HG02970 (cell line): ENCODE data around the gene PLAAT3.
"Not testable (repeated sequence)": the region's sequence is repeated elsewhere in the genome, so short reads cannot be mapped to it uniquely, and the experiment has no call there.

Source experiments
- ATAC-seq: cut with Tn5 transposase; IDR thresholded peaks from one replicate; pipeline ENCODE4 v1.9.1; 2021; ENCODE audit warnings: mild to moderate bottlenecking, moderate library complexity, moderate number of reproducible peaks; ENCODE audit not compliant: unreplicated experiment, low FRiP score

PLAAT3 gene

GRCh38 chr11:63614136-63614671, at the start of gene PLAAT3:
Gene PLAAT3 (minus strand): TSS chr11:63614433. CDS start chr11:63614014, 419 bp downstream.
- ATAC-seq, result no peak

DNA sequence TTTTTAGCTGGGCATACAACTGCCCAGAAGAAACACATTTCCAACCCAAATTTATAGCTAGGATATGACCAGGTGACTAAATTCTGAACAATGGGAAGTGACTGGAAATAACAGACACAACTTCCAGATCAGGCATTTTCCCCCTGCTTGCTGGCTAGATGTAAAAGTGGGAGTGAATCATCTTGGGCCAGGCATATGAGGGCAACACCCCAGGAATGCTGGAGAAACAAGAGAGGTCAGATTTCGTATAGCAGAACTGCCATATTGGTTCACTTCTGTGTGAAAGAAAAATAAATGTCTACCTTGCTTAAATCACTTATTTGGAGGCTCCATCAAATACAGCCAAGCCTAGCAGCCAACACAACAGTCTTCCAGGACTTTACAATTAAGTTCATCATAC, 49.6 kb upstream of the PLAAT3 start:
- ATAC-seq, result no peak

- no peak for ATAC-seq
Observed at GRCh38 chr11:63660972-63661371, 46.7 kb upstream of the PLAAT3 start.

DNA sequence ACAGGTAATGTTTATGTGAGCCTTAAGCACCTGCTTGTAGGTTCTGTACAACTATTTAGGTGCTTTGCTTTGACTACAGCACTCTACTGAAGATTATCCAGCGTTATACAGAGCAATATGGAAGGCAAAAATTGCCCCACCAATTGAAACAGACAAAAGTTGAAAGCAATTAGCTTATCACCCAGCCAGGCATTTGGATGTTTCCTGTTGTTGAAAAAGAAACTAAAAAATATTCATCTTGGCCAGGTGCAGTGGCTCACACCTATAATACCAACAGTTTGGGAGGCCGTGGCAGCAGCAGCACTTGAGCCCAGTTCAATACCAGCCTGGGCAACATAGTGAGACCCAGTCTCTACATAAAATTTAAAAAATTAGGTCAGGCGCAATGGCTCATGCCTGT, 38.4 kb upstream of the PLAAT3 start:
- ATAC-seq, result no peak

DNA sequence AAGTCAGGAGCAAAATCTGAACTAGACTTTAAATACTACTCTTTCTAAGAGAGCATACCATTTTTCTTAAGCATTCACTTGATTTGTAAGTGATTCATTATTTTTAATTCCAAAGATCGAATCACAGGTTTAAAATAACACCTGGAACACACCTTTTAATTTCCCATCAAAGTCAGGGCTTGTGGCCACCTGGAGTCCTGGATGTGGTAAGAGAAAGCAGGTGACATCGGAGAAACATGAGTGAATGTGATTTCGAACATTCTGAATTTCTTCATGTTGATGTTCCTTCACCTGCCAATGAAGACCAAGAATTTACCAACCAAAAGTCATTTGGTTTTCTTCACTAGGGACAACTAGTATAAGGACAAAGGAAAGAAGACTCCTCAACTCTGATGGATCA, 29.0 kb upstream of the PLAAT3 start:
- ATAC-seq, result no peak

DNA sequence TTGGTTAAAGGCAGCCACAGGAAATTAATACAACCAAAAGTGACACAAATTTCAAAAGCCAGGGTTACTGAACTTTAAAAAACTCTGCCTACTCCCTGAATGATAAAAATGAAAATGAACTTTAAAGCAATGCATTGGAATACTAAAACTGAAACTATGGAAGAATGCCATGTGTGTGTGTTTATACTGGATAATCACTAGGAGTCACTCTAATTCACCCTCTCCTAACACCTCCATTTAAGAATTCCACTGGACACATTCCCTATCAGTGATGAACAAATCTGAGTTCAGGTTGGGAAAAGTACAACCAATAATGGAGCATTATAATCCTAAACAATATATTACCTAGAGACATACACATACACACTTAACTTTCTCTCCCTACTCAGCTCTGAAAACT, 27.5 kb upstream of the PLAAT3 start:
- ATAC-seq, result no peak

- no peak for ATAC-seq
Observed at GRCh38 chr11:63639199-63639832, 25.1 kb upstream of the PLAAT3 start.

DNA sequence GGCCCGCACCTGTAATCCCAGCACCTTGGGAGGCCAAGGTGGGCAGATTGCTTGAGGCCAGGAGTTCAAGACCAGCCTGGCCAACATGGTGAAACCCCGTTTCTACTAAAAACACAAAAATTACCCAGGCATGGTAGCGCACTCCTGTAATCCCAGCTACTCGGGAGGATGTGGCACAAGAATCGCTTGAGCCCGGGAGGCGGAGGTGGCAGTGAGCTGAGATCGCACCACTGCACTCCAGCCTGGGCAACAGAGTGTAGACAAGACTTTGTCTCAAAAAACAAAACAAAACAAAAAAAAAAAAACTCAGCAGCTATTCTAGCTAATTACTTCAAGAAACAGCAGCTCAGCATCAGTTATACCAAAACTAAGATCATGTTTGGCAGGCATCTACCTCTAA, 24.2 kb upstream of the PLAAT3 start:
- ATAC-seq, result not testable (repeated sequence)

- ATAC-seq, result no peak
Observed at GRCh38 chr11:63635762-63636465, 21.7 kb upstream of the PLAAT3 start.

DNA sequence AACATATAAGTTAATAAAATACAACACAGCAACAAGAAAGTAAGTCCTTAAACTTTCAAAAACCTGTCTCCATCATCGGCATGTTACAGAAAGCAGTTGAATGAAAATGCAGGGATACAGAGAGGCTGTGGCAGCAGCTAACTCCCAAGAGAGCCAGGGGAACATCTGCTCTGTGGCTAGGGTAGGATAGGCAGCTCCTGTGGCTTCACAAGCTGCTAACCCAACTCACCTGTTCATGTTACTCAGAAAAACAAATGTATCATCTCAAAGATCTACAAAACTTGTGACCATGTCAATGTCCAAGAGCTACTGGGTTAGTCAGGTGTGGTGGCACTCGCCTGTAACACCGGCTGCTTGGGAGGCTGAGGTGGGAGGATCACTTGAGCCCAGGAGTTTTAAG, 15.2 kb upstream of the PLAAT3 start:
- ATAC-seq, result no peak

GRCh38 chr11:63623513-63624140, 9.4 kb upstream of the PLAAT3 start:
- no peak for ATAC-seq

DNA sequence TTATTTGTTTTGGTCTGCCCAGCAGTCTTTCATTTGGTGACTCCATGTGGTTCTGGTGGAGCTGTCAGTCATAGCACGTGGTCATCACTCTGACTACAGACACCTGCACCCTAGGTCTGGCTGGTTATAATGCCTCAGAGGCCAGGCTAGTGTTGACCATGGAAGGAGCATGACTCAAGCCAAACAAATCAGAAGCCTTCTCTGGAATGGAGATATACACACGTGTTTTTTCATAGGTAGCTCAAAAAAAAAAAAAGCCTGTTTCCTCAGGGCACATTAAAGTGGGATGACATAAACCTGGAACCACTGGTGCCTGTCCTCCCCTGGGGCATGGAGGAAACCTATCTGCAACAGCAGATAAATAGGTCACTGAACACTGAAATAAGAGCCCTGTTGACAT, 8.1 kb upstream of the PLAAT3 start:
- no peak for ATAC-seq

DNA sequence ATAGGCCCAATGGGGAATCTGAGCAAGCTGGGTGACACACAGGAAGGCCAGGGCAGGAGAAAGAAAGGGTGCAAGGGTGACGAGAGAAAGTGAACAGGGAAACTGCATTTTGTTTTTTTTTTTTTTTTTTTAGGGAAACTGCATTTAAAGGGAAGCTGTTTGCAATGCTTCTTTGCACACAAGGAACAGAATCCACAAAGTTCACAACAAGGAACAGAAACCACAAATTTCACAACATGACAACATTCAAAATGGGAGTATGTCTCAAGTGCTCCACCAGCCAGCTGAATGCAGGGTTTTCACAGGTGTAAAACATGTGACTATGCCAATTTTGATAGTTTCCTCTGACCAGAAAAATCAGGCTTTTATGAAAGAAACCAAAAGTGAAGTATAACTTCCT, 6.8 kb upstream of the PLAAT3 start:
- ATAC-seq, result no peak

DNA sequence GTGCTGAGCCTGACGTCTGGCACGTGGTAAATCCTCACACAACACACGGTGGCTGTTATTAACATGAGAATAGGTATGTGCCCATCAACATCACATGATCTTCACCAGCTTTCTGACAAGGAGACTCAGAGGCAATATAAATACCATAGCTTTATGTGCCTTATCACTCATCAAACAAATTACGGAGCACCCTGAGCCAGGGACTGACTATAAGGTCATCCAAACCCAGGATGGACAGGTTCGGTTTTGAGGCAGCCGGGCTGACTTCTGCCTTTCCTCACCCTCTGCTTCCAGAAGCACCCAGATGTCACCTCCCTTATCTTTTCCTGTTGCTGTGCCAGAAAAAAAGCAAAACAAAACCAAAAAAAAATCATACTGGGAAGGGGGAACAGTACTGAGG, 5.7 kb upstream of the PLAAT3 start:
- no peak for ATAC-seq

- not testable (repeated sequence) for ATAC-seq
Observed at GRCh38 chr11:63617686-63618085, 3.5 kb upstream of the PLAAT3 start.

GRCh38 chr11:63616953-63617352, 2.7 kb upstream of the PLAAT3 start:
- no peak for ATAC-seq

DNA sequence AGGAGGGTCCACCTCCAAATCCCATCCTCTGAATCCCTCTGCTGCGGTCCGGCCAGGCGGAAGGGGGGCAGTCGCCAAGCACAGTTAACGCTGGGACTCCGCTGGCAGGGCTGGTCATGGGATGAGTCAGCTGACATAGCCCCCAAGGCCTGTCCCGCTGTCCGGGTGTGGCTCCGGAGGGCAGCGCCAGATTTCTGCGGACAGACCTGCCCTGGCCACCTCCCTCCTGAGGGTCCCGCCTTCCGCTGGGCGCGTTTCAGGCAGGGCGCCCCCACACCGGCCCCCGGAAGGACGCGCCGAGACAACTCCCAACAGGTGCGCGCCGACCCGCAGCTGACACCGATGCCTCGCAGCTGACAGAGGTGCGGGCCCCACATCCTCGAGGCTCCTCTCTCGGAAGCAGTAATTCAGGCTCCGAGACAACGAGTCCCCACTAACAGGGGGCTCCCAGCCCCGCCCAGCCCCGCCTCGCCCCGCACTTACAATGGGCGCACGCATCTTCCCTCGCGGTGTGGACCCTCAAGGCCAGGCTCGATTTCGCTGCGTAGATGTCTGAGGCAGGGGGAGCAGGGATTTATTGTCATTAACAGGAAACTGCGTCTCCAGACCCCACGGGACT, 607 bp downstream of the PLAAT3 start:
- no peak for ATAC-seq

- no peak for ATAC-seq
Observed at GRCh38 chr11:63612181-63612580, 2.1 kb downstream of the PLAAT3 start.

DNA sequence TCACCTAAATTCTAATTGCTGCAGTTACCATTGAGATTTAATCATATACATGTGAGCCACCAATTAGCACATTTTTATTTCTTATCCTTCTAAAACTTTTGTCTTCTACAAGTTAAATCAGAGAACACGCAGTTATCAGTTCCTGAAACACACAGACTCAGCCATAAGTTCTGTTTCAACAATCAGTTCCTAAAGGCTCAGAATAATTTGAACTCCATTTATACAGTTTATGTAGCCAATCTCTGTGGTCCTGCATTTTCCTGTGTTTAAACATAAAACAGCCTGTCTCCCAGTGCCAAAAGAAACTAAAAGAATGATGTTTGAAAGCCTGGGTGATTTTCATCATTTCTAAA, 2.9 kb downstream of the PLAAT3 start:
- ATAC-seq, result no peak

GRCh38 chr11:63610604-63611394, 3.4 kb downstream of the PLAAT3 start:
- no peak for ATAC-seq
